Activated CD4-positive, alpha-beta T cell treated with anti-CD3 and anti-CD28 coated beads, Interleukin-2, Interleukin-4, amounts not matched to agents 100 ng/mL and 50 ng/mL, durations not matched to agents 16 hours and 8 hours (primary cell): Measurements from ENCODE around the gene SIRT6.
"Not testable (repeated sequence)": the region's sequence is repeated elsewhere in the genome, so short reads cannot be mapped to it uniquely, and the experiment has no call there.

Source experiments
- DNase-seq: peaks from one replicate; pipeline ENCODE4 v3.0.0-alpha.2; 2020; ENCODE audit warnings: low spot score

Gene SIRT6

DNA sequence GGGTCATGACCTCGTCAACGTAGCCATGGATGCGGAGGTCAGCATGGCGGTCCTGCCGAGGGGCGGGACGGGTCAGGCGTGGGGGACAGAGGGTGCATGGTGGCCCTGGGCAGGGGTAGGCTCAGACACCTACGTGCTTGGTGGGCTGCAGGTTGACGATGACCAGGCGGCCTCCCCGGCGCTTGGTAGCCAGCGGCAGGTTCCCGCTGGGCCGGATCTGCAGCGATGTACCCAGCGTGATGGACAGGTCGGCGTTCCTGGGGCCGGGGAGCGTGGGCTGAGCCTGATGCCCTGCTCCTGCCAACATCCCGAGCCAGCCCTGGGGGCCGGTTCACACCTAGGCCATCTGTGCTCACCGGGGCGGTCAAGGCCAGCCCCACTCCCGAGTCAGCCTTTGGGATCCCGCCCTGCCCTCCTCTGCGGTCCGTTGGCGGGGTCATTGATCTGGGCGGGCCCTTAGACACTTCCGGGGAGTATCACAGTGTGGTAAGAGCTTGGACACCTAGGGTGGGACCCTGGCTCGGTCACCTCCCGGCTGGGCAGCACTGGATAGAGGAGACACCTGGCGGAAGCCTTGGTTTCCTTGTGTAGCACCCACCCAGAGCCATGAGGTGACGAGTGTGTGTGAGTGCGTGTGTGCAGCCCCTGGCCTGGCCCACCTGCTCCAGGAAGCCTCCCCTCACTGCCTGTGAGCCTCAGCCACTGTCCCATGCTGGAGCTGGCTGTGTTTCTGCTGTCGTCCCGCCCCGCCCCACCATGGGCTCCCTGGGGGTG is 7.3 kb downstream of the SIRT6 start:
- DNase-seq = no peak

DNA sequence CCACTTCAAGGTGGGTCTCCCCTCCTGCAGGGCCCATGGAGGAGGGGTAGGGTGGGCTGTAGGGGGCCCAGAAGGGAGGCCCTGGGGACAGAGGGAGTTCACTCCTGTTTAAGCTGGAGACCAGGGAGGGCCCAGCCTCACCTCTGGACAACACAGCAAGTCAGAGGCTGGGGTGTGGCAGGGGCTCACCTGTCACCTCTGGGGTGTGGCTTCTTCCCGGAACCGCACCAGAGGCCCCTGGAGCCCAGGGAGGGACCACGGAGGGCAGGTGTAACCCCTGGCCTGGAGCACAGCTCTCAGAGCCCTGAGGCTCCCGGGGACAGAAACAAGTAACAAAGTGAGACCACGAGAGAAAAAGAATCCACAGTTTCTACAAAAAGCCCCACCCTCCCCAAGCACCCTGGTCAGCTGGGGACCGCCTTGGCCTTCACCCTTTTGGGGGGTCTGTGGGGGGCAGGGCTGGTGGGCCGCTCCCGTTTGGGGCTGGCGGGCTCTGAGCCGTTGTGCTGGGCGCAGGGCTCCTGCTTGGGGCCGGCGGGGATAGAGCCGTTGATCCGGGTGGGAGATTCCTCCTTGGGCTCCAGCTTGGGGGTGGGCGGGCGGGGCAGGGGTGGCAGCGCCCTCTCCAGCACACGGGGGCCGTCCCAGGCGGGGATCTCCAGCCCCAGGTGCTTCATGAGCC is 8.0 kb downstream of the SIRT6 start:
- DNase-seq = no peak

DNA sequence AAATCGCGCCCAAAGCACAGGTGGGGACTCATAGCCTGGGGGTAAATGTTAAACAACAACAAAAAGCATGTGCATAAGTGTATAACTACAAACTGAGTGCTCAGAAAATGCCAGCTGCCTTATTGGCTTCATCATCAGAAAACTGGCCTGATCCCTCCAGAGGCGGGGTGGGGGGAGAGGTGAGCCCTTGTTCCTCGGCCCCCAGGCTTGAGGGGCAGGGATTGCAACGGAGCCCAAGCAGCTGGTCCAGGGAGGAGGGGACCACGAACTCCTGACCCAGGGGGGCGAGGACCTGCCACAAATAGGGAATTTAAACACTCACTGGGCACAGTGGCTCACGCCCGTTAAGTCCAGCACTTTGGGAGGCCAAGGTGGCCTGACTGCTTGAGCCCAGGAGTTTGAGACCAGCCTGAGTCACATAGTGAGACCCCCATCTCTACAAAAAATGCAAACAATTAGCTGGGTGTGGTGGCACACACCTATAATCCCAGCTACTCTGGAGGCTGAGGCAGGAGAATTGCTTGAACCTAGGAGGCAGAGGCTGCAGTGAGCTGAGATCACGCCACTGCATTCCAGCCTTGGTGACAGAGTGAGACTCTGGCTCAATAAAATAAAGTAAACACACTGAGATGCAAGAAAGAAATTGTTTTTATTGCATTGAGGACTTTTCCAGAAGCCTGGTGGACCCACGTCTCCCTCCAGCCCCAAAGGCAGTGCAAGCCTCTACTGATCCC is 8.7 kb downstream of the SIRT6 start:
- no peak for DNase-seq

DNA sequence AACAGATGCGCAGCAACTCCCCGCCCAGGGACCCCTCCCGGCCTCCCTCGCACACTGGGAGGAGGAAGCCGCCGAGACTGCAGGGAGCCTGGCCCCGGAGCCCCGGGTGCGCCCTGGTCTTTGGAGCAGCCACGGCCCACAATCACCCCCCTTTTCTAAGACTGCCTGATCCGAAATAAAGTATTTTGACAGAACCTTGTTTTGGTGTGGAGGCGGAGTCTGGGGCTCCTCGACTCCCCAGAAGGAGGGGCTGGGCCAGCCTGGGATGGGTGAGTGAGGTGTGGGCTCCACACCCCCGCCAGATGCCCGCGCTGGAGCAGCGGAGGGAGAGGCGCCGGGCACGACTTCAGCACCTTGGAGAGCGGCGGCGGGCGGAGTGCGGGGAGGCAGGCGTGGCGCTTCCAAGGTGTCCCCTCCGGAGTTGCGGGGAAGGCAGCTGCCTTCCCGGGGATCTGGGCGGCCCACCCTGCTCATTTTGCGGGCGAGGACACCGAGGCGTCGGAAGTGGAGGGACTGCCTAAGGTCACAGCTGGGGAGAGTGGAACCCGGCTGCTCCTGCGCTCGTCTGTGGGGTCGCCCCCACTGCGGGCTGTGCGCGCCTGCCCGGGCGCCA is 9.4 kb downstream of the SIRT6 start:
- DNase-seq = peak; percentile 51

DNA sequence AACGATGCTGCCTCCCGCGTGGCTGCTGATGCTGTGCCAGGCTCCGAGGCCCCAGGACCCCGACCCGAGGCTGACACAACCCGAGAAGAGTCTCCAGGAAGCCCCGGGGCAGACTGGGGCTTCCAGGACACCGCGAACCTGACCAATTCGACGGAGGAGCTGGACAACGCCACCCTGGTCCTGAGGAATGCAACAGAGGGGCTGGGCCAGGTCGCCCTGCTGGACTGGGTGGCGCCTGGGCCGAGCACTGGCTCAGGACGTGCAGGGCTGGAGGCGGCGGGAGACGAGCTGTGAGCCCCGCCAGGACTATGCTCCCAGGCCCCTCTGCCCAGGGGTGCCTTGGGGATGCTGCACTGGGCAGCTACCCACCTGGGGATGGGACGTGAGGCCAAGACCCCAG is 10.7 kb downstream of the SIRT6 start:
- DNase-seq = no peak

DNA sequence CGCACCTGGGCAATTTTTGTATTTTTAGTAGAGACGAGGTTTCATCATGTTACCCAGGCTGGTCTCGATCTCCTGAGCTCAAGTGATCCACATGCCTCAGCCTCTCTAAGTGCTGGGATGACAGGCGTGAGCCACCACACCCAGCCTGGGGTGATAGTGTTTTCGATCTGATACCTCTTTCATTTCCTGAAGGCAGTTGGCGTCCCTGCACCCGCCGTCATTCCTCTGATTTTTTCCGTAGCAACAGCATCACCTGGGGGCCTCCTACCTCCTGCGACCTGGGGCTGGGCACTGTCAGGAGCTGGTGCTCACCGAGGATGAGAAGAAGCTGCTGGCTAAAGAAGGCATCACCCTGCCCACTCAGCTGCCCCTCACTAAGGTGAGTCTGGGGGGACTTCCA is 18.1 kb downstream of the SIRT6 start:
- no peak for DNase-seq

DNA sequence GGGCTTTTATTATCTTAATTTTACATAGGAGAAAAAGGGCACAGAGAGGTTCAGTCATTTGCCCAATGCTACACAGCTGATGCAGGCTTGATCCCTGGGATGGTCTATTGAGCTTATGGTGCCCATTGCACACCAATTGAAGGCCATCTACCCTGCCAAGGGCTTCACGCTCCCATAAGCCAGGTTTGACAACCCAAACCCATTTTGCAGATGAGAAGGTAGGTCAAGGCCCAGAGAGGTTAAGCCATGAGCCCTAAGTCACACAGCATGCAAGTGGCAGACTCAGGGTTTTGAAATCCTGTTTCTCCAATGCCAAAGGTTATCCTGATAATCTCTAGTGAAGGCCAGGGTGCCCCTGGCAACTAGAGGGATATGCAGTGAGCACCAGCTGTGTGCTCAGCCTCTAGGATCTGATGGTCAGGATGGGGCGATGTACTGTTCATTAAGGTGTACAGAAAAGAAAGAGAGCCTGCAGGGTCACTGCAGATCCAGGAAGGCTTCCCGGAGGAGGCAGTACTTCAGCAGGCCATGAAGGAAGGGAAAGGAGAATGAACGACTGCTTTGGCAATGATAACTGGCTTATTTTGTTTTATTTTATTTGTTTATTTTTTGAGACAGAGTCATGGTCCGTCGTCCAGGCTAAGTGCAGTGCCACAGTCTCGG is 20.8 kb downstream of the SIRT6 start:
- DNase-seq = no peak

DNA sequence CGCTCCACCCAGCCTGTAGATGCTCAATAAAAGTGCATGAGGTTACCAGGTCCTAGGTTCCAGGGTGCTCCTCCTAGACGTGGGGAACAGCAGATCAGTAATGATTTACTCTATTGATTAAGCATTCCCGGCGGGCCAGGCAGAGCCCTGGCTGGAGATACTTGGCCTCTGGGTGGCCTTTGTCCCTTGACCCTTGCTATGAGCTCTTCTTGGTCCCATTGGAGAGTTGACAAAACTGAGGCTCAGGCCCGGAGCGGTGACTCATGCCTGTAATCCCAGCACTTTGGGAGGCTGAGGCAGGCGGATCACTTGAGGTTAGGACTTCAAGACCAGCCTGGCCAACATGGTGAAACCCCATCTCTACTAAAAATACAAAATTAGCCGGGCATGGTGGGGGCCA is 24.4 kb downstream of the SIRT6 start:
- DNase-seq = not testable (repeated sequence)

DNA sequence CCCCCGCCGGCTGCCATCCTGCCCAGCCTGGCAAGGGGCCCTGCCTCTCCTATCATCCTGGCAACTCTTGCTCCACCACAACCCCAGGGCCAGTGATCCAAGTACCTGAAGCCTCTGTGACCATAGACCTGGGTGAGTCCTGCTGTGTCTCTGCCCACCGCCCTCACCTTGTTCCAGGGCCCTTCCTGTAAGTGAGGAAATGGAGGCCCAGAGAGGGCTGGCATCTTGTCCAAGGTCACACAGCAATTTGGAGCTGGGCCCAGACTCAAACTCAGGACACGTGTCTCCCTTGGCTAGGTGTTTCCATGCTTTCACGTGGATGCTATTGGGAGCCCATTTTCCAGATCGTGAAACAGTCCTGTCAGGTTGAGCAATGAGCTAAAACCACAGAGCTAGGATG is 25.2 kb downstream of the SIRT6 start:
- no peak for DNase-seq

DNA sequence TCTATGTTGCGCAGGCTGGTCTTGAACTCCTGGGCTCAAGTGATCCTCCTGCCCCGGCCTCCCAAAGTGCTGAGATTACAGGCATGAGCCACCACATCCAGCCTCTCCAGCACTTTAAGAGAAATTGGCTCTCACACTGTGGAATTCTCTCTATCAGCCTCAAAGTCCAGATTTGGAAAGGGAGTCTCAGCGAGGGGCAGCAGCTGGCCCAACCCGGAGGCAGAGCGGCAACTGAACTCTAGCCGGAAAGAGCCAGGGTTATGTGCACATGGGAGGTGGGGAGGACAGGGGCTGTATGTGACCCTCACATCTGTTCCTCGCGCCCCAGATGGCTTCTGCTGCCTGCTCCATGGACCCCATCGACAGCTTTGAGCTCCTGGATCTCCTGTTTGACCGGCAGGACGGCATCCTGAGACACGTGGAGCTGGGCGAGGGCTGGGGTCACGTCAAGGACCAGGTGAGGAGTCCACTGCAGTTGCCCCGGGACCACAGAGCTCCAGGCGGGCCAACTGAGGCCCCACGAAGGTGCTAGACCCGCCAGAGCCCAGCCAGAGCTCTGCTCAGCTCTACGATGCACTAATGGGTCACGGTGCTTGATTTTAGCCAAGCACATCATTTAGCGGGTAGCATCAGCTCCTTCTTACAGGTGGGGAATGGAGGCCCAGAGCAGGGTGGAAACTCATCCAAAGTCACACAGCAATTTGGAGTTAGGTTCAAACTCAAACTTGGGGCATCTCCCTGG is 27.6 kb downstream of the SIRT6 start:
- no peak for DNase-seq

DNA sequence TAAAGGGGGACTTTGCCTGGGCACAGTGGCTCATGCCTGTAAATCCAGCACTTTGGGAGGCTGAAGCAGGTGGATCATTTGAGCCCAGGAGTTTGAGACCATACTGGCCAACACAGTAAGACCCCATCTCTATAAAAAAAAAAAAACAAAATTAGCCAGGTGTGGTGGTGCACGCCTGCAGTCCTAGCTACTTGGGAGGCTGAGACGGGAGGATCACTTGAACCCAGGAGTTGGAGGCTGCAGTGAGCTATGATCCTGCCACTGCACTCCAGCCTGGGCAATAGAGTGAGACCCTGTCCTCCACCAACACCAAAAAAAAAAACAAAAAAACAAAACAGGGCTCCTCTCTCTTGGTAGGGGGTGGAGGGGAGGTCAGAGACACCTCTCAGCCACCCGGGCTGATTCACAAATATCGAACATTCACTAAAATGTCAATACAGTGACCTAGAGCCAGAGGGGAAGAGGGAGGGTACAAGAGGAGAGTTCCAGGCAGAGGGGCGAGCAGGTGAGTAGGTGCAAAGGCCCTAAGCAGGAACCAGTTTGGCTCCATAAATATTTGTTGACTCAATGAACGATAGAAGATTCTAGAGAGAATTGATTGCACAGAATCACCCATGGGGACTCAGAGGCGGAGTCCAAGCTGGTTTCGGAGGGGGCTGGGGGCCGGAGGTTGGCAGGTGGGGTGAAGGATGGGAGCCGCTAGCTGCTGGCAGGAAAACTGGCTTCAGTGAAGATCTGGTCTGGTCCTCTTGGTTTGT is 29.9 kb downstream of the SIRT6 start:
- DNase-seq = no peak

DNA sequence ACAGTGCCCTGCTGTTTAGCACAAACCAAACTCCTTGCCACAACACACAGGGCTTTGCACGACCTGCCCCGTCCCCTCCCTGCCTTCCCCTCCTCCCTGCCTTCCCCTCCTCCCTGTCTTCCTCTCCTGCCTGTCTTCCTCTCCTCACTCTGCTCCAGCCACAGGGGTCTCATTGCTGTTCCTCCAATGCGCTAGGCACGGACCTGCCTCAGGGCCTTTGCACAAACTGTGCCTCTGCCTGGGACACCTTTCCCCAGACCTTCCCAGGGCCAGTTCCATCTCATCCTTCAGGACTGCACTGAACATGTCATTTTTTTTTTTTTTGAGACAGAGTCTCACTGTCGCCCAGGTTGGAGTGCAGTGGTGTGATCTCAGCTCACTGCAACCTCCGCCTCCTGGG is 30.7 kb downstream of the SIRT6 start:
- DNase-seq = no peak

DNA sequence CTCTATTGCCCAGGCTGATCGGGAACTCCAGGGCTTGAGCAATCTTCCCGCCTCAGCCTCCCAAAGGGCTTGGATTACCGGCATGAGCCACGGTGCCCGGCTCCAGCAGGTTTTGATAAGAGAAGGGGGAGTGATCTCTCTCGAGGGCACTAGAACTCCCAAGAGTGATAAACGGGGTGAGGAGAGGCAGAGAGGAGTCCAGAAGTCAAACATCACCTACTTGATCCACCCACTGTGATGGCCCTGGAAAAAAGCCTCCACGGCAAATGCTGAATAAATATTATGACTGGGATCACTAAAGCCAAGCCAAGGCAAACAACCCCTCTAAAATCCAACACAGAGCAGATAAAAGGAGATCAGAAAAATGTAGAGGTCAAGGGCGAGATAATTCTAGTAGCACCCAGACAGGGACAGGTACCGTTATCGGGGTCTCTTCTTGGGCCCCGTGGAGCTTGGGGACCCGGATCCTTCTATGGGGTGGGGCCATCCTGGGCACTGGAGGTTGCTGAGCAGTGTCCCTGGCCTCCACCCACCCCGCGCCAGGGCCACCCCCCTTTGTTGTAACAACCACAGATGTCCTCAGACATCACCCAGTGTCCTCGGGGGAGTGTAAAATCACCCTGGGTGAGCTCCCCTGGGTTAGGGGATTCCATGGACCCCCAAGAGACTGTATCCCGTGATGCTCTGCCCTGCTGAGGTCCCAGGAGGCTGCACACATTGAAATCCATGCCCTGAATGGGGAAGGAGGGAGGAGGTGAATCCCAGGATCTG is 32.7 kb downstream of the SIRT6 start:
- no peak for DNase-seq

DNA sequence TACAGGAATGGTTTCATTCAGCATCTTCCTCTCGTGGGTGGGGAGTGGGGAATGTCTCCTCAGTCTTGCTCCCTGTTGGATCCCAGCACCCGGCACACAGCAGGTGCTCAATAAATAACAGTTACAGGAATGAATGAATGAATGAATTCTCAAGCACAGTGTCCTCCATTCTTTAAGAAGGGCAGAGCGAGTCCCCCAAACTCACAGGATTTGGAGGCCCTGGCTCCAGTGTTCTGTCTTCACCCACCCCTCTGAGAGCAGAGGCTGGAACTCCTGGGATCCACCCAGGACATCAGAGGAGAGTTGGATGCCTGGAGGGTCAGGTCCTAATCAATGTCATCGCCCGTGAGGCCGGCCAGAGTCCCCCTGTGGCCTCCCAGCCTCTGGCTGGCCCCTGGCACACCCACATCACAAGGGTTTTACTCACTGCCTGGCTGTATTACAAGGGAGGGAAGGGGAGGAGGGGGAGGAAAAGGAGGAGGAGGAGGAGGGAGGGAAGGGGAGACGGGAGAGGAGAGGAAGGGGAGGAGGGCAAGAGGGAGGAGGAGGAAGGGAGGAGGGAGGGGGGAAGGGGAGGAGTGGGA is 37.6 kb downstream of the SIRT6 start:
- no peak for DNase-seq

DNA sequence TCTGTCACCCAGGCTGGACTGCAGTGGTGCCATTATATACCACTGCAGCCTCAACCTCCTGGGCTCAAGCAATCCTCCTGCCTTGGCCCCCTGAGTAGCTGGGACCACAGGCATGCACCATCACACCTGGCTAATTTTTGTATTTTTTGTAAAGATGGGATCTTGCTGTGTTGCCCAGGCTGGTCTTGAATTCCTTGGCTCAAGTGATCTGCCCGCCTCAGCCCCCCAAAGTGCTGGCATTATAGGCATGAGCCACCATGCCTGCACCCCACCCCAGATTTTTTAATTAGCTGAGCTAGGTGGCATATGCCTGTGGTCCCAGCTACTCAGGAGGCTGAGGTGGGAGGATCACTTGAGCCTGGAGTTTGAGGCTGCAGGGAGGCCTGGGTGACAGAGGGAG is 39.4 kb downstream of the SIRT6 start:
- DNase-seq = not testable (repeated sequence)

DNA sequence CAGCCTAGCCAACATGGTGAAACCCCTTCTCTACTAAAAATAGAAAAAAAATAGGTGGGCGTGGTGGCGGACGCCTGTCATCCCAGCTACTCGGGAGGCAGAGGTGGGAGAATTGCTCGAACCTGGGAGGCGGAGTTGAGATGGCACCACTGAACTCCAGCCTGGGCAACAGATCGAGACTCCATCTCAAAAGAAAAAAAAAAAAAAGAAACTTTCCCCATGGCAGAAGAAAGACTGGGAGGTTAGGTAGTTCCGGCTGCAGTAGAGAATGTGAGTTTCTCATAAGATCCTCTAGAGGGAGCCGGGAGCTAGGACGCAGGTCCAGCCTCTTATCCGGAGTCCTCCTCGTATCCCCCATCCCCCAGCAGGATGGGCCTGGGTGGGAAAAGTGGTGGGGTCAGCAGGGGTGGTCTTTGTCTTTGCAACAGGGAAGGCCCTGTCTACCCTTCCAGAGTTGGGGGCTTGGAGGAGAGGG is 42.1 kb downstream of the SIRT6 start:
- DNase-seq = no peak

DNA sequence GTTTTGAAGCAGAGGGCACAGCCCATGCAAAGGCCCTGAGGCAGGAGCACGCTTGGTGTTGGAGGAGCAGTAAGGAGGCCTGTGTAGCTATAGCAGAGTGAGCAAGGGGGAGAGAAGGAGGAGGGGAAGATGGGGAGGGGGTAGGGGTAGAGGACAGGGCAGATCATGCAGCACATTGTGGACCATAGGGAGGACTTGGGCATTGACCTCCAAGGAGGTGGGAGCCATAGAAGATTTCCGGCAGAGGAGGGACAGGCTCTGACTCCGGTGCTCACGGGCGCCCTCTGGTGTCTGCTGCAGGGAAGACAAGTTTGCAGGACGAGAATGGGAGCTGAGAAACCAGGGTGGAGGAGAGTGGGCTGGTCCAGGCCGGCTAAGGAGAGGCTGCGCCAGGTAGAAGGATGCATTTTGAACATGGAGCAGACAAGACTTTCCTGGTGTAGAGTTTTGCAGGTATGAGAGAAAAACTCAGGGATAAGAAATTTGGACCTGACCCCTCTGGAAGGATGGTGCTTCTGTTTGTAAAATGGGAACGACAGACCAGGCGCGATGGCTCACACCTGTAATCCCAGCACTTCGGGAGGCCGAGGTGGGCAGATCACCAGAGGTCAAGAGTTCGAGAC is 42.6 kb downstream of the SIRT6 start:
- peak; percentile 91 for DNase-seq

DNA sequence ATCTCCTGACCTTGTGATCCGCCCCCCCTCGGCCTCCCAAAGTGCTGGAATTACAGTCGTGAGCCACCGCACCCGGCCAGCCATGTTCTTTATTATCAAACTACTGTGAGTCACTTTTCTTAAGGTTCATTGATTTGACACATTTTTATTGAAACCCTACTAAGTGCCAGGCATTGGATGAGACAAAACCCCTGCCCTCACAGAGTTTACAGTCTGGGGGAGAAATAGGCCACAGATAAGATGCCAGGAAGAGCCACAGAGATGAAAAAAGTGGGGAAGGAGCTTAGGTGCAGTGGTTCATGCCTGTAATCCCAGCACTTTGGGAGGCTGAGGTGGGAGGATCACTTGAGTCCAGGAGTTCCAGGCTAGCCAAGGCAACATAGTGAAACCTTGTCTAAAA is 43.9 kb downstream of the SIRT6 start:
- no peak for DNase-seq

DNA sequence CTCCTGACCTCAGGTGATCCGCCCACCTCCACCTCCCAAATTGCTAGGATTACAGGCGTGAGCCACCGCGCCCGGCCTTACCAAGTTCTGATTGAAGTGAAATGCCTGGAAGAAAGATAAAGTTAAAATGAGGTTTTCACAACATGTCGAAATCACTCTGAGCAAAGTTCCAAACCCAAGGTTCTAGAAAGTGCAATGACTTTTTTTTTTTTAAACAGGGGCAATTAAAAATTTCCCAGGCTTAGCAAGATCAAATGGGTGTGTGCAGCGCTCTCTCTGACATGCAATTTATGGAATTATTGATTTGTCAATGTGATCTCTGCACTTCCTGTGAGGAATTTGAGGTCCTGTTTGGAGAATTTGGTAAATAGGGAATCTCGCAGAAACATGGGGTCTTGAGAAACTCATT is 45.7 kb downstream of the SIRT6 start:
- no peak for DNase-seq
